Neuron (in vitro differentiated cells): ENCODE results near the gene YJU2.

ENCODE experiments used
- H2AFZ ChIP-seq: one replicate; pipeline ENCODE4 v1.6.1; 2013; ENCODE audit warnings: low read depth, mild to moderate bottlenecking, inconsistent platforms, low read length, moderate library complexity
- H3K27me3 ChIP-seq: one replicate; pipeline ENCODE4 v1.6.1; 2013; ENCODE audit warnings: low read length; ENCODE audit not compliant: insufficient read depth
- H3K36me3 ChIP-seq: one replicate; pipeline ENCODE4 v1.6.1; 2013; ENCODE audit warnings: low read length; ENCODE audit not compliant: insufficient read depth
- H3K4me1 ChIP-seq: one replicate; pipeline ENCODE4 v1.6.1; 2013; ENCODE audit warnings: low read length; ENCODE audit not compliant: insufficient read depth
- H3K4me3 ChIP-seq: 2 replicates; pipeline ENCODE4 v1.5.1; 2013; ENCODE audit warnings: mild to moderate bottlenecking, low read length, moderate library complexity
- H3K9me3 ChIP-seq: one replicate; pipeline ENCODE4 v1.6.1; 2013; ENCODE audit warnings: low read length

The YJU2 gene

DNA sequence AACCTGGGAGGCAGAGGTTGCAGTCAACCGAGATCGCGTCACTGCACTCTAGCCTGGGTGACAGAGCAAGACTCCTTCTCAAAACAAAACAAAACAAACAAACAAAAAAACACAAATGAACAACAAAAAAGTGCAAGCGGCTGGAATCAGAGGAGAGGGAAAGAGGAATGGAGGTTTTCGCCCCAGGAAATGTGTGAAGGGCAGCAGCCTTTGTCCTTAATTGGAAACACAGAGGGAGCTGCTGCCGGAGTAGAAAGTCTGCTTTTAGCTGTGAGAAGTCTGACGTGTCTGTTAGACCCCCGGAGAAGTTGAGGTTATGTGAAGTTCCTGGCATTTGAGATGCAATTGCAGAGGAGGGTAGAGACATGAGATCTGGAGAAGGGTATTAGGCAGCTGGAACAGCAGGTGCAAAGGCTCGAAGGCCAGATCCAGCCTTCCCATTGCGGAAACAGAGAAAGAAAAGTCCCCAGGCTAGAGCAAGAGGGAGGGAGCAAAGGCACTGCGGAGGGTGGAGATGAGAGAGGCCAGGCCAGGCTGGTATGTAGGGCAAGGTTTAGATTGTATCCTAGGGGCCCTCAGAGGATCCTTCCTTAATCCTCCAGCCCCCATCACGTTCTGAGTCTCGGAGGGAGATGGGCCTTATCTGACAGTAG is 54.8 kb downstream of the YJU2 start:
- Histone ChIP-seq H3K4me3 (peak overlapping the region; percentile 14), H3K36me3 (peaks cover 2% of the 10 kb centered on the region), H3K4me1 (peaks cover 9% of the 10 kb centered on the region), H3K27me3 (no peaks in the 10 kb centered on the region), H3K9me3 (no peaks in the 10 kb centered on the region), H2AFZ (peak overlapping the region; percentile 27)

GRCh38 chr19:4302243-4302640 is 55.4 kb downstream of the YJU2 start, which contains the start of gene TMIGD2:
Gene TMIGD2 (minus strand): TSS chr19:4302389. CDS start chr19:4302385, 4 bp downstream.
- Histone ChIP-seq H3K9me3 (no peaks in the 10 kb centered on the region), H3K4me1 (peaks cover 9% of the 10 kb centered on the region), H3K4me3 (peak within 1 kb of the TSS; percentile 14), H3K27me3 (no peaks in the 10 kb centered on the region), H2AFZ (peak within 1 kb of the TSS; percentile 27), H3K36me3 (peaks cover 7% of the 10 kb centered on the region)

GRCh38 chr19:4303819-4304537 is 57.1 kb downstream of the YJU2 start:
- Histone ChIP-seq H3K9me3 (no peaks in the 10 kb centered on the region), H3K27me3 (no peaks in the 10 kb centered on the region), H3K4me3 (peak overlapping the region; percentile 51), H3K36me3 (peaks cover 16% of the 10 kb centered on the region), H2AFZ (no peak overlapping the region), H3K4me1 (peaks cover 9% of the 10 kb centered on the region)

GRCh38 chr19:4304538-4305256 is 57.8 kb downstream of the YJU2 start, which contains the start of gene FSD1:
Gene FSD1 (plus strand): TSS chr19:4304598. CDS start chr19:4304747, 149 bp downstream.
- H2AFZ ChIP-seq = no peak within 1 kb of the TSS
- H3K9me3 ChIP-seq = no peaks in the 10 kb centered on the region
- H3K36me3 ChIP-seq = peaks cover 16% of the 10 kb centered on the region
- H3K4me1 ChIP-seq = peaks cover 9% of the 10 kb centered on the region
- peak within 1 kb of the TSS; percentile 51 for H3K4me3 ChIP-seq
- H3K27me3 ChIP-seq = no peaks in the 10 kb centered on the region

GRCh38 chr19:4305257-4305612 is 58.4 kb downstream of the YJU2 start:
- H3K27me3 ChIP-seq = no peaks in the 10 kb centered on the region
- no peak overlapping the region for H3K4me3 ChIP-seq
- peaks cover 9% of the 10 kb centered on the region for H3K4me1 ChIP-seq
- peaks cover 19% of the 10 kb centered on the region for H3K36me3 ChIP-seq
- H3K9me3 ChIP-seq = no peaks in the 10 kb centered on the region
- H2AFZ ChIP-seq = no peak overlapping the region

DNA sequence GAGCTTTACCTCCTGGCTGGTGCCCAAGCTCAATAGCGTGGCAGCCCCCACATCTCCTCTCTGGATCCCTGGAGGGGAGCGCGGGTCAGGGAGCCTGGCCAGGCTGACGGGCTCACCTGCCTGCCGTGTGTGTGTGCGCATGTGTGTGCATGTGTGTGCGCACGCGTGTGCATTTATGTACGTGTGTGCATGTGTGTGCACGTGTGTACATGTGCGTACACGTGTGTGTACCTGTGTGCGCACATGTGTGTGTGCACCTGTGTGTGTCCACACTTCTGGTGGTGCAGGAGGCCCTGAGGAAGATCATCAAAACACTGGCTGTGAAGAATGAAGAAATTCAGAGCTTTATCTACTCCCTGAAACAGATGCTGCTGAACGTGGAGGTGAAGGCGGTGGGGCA is 58.8 kb downstream of the YJU2 start:
- no peaks in the 10 kb centered on the region for H3K9me3 ChIP-seq
- H2AFZ ChIP-seq = no peak overlapping the region
- no peak overlapping the region for H3K4me3 ChIP-seq
- H3K27me3 ChIP-seq = no peaks in the 10 kb centered on the region
- peaks cover 23% of the 10 kb centered on the region for H3K36me3 ChIP-seq
- H3K4me1 ChIP-seq = peaks cover 9% of the 10 kb centered on the region

GRCh38 chr19:4310247-4311121 is 63.6 kb downstream of the YJU2 start:
- H2AFZ ChIP-seq = no peak overlapping the region
- no peaks in the 10 kb centered on the region for H3K27me3 ChIP-seq
- no peak overlapping the region for H3K4me3 ChIP-seq
- H3K9me3 ChIP-seq = no peaks in the 10 kb centered on the region
- peaks cover 42% of the 10 kb centered on the region for H3K36me3 ChIP-seq
- no peaks in the 10 kb centered on the region for H3K4me1 ChIP-seq

DNA sequence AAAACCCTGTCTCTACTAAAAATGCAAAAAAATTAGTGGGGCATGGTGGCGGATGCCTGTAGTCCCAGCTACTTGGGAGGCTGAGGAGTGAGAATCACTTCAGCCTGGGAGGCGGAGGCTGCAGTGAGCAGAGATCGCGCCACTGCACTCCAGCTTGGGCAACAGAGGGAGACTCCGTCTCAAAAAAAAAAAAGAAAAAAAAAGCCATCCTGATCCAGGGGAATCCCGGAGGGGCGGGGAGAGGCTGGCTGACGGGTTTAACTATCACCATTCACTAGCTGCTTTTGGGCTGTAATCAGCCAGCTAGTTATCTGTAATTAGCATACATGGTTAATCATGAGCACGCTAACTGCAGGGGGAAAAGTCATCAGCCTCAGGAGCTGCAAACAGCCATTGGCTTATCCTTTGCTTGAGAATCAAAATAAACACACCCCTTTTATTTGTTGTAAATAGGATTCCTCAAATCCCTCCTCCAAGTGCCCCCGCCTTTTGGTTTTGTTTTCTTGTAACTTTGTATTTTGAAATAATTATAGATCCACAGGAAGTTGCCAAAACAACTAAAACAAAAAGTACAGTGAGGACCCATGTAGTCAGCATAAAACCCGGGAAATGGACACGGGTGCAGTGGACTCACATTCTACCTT is 67.1 kb downstream of the YJU2 start:
- Histone ChIP-seq H3K9me3 (peaks cover 6% of the 10 kb centered on the region), H3K4me3 (no peak overlapping the region), H3K27me3 (no peaks in the 10 kb centered on the region), H2AFZ (no peak overlapping the region), H3K36me3 (peaks cover 46% of the 10 kb centered on the region), H3K4me1 (no peaks in the 10 kb centered on the region)

DNA sequence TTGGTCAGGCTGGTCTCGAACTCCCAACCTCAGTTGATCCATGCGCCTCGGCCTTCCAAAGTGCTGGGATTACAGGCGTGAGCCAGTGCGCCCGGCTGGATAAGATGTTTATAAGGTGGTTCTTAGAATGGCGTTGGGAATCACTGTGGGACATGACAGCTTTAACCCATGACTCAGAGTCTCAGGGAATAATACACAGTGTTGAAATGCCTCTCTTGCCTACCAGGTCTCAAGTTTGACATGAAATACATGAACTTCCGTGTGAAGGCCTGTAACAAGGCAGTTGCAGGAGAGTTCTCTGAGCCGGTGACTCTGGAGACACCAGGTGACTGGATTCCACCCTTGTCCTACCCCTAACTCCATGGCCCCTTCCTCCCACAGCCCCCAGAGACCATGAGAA is 70.1 kb downstream of the YJU2 start:
- no peak overlapping the region for H2AFZ ChIP-seq
- no peaks in the 10 kb centered on the region for H3K27me3 ChIP-seq
- H3K4me1 ChIP-seq = no peaks in the 10 kb centered on the region
- peaks cover 29% of the 10 kb centered on the region for H3K36me3 ChIP-seq
- H3K9me3 ChIP-seq = peaks cover 17% of the 10 kb centered on the region
- H3K4me3 ChIP-seq = no peak overlapping the region

GRCh38 chr19:4318460-4318859 is 71.6 kb downstream of the YJU2 start:
- H3K4me1 ChIP-seq = no peaks in the 10 kb centered on the region
- peaks cover 17% of the 10 kb centered on the region for H3K9me3 ChIP-seq
- peaks cover 33% of the 10 kb centered on the region for H3K36me3 ChIP-seq
- no peak overlapping the region for H3K4me3 ChIP-seq
- no peaks in the 10 kb centered on the region for H3K27me3 ChIP-seq
- H2AFZ ChIP-seq = no peak overlapping the region
